ENCODE data around the gene MYBL2. TPM values are rescaled to one million over a fixed set of nuclear protein-coding genes. Genes with fewer than 3 reads are reported as not detected.

The MYBL2 gene
- total RNA-seq, 1 donor from 2014 or later, result 14.7 TPM

DNA sequence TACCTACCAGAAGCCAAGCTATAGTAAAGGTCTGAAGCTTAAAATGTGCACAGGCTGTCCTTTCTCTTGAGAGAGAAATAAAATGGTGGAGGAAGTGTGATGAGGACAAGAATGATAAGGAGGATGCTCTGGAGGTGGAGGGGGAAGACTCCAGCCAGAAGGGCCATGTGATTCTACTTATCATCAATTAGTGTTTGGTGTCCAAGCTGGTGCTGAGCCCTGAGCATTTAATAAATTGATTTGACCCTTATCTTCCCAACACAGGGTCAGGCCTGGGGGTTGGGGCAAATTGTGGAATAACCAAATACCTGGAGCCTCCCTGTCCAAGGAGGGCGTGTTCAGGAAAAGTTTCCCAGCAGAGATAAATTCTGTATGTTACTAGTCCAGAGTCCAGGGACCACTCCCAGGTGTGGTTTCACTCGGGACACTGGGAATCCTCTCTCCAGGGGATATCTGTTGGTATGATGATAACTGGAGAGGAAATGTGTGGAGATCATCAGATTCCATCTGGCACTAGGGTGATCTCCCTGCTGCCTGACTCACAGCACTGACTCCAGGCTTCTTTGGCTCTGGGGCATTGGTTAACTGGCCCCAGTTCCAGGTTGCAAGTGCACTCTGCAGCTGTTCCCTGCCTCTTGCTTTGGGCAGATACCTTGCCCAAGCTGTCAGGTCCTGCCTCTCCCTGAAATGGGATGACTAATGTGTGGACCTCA is 3.8 kb upstream of the MYBL2 start:
- peaks cover 4% of the 10 kb centered on the region for H3K27me3 Mint-ChIP-seq (ENCODE audit: unreplicated experiment)
- H3K36me3 Mint-ChIP-seq (ENCODE audit: unreplicated experiment), result no peaks in the 10 kb centered on the region
- peaks cover 11% of the 10 kb centered on the region for H3K4me1 Mint-ChIP-seq (ENCODE audit: unreplicated experiment)
- TF ChIP-seq, protein P1, sequence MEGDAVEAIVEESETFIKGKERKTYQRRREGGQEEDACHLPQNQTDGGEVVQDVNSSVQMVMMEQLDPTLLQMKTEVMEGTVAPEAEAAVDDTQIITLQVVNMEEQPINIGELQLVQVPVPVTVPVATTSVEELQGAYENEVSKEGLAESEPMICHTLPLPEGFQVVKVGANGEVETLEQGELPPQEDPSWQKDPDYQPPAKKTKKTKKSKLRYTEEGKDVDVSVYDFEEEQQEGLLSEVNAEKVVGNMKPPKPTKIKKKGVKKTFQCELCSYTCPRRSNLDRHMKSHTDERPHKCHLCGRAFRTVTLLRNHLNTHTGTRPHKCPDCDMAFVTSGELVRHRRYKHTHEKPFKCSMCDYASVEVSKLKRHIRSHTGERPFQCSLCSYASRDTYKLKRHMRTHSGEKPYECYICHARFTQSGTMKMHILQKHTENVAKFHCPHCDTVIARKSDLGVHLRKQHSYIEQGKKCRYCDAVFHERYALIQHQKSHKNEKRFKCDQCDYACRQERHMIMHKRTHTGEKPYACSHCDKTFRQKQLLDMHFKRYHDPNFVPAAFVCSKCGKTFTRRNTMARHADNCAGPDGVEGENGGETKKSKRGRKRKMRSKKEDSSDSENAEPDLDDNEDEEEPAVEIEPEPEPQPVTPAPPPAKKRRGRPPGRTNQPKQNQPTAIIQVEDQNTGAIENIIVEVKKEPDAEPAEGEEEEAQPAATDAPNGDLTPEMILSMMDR (IDR thresholded peaks at IDR 0.05), result no peak
- H3K4me3 Mint-ChIP-seq (ENCODE audit: unreplicated experiment), result no peak overlapping the region
- H3K9me3 Mint-ChIP-seq (ENCODE audit: unreplicated experiment), result no peaks in the 10 kb centered on the region
- no peak overlapping the region for H3K27ac Mint-ChIP-seq (ENCODE audit: unreplicated experiment)
- no peak for DNase-seq (ENCODE audit: extremely low spot score, unreplicated experiment)

DNA sequence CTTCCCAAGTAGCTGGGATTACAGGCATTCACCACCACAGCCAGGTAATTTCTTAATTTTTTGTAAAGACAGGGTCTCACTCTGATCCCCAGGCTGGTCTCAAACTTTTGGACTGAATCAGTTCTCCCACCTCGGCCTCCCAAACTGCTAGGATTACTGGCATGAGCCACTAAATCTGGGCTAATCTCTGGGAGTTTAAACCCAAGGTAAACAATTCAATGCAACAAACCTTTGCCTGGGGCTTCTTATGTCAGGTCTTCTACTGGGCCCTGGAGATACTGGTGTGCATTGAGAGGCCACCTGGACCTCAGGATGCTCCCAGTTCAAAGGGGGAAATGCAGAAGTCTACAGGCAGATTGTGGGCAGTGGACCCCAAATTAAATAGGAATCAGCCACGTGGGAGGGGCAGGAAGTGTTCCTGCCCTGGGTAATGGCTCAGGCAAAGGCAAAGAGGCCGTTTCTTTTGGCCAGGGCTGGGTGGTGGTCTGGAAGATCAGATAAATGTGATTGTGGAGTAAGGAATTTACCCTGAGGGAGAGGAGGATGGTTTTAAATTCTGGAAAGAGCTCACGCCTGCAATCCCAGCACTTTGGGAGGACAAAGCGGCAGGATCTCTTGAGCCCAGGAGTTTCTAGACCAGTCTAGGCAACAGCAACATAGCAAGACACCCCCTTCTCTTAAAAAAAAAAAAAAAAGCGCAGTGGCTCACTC is 1.3 kb upstream of the MYBL2 start:
- H3K9me3 Mint-ChIP-seq (ENCODE audit: unreplicated experiment), result no peaks in the 10 kb centered on the region
- no peak for DNase-seq (ENCODE audit: extremely low spot score, unreplicated experiment)
- H3K4me1 Mint-ChIP-seq (ENCODE audit: unreplicated experiment), result peaks cover 11% of the 10 kb centered on the region
- H3K27me3 Mint-ChIP-seq (ENCODE audit: unreplicated experiment), result peaks cover 4% of the 10 kb centered on the region
- H3K27ac Mint-ChIP-seq (ENCODE audit: unreplicated experiment), result no peak overlapping the region
- no peak overlapping the region for H3K4me3 Mint-ChIP-seq (ENCODE audit: unreplicated experiment)
- TF ChIP-seq, protein P1 (IDR thresholded peaks at IDR 0.05), result no peak
- no peaks in the 10 kb centered on the region for H3K36me3 Mint-ChIP-seq (ENCODE audit: unreplicated experiment)

DNA sequence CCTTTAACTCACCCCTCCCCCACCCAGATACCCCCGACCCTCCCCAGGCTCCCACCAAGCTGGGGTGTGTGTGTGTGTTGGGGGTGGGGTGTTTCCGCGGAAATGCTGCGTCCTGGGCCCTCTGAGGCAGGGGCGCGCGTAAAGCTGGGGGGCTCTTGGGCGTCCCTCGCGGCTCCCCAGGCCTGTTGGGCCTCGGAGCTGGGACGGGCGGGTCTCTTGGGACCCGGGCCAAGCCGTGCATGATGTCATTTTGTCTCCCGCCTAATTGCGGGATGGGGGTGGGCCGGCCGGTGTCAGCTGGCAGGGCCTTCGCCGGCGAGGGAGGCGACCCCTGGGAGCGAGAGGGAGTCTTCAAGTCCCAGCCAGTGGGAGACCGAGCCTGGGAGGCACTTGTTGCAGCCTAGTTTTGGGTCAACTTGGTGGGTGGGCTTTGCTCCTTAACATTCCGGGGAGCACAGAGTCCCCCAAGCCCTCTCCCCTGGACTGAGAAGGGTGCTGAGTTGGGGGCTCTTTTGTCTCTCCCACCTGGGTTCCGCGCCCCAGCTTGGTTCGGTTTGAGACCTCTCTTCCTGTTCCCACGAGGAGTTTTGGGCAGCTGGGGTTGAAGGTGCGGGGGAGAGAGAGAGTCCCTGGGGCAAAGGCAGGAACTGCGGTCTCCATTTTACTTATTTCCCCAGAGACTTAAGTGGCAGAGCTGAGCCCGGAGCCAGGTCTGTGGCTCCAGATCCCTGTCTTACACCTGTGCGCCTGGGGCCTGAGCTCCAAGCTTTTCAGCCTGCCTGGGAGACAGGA is 623 bp downstream of the MYBL2 start:
- H3K27ac Mint-ChIP-seq (ENCODE audit: unreplicated experiment), result no peak overlapping the region

DNA sequence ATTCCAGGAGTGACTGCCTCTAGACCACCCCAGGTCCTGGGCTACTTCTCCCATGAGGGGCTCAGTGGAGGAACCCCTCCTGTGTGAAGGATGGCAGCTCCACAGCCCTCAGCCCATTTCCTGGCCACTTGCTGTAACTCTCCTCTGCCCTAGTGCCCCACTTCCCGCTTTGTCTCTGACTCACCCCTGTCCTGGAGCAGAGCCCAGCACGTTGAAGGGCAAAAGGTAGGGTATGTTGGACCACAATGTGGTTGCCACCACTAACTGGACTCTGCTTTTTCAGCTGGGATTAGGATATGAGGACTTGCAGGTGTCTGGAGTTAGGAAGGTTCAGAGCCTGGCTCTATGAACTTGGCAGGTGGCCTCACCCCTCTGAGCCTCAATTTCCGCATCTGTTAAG is 2.4 kb downstream of the MYBL2 start:
- Mint-ChIP-seq H3K9me3 (ENCODE audit: unreplicated experiment) (no peaks in the 10 kb centered on the region), H3K27ac (ENCODE audit: unreplicated experiment) (no peak overlapping the region), H3K4me3 (ENCODE audit: unreplicated experiment) (no peak overlapping the region), H3K36me3 (ENCODE audit: unreplicated experiment) (no peaks in the 10 kb centered on the region), H3K27me3 (ENCODE audit: unreplicated experiment) (no peaks in the 10 kb centered on the region), H3K4me1 (ENCODE audit: unreplicated experiment) (peaks cover 11% of the 10 kb centered on the region)
- TF ChIP-seq, protein P1 (IDR thresholded peaks at IDR 0.05), result no peak
- no peak for DNase-seq (ENCODE audit: extremely low spot score, unreplicated experiment)

More for the DNA sequence above, 623 bp downstream of the MYBL2 start:
- DNase-seq (ENCODE audit: extremely low spot score, unreplicated experiment), result no peak
- Mint-ChIP-seq H3K4me1 (ENCODE audit: unreplicated experiment) (peaks cover 11% of the 10 kb centered on the region), H3K4me3 (ENCODE audit: unreplicated experiment) (peak overlapping the region; percentile 68), H3K9me3 (ENCODE audit: unreplicated experiment) (no peaks in the 10 kb centered on the region), H3K36me3 (ENCODE audit: unreplicated experiment) (no peaks in the 10 kb centered on the region), H3K27me3 (ENCODE audit: unreplicated experiment) (no peaks in the 10 kb centered on the region)
- TF ChIP-seq, protein P1 (IDR thresholded peaks at IDR 0.05), result no peak

DNA sequence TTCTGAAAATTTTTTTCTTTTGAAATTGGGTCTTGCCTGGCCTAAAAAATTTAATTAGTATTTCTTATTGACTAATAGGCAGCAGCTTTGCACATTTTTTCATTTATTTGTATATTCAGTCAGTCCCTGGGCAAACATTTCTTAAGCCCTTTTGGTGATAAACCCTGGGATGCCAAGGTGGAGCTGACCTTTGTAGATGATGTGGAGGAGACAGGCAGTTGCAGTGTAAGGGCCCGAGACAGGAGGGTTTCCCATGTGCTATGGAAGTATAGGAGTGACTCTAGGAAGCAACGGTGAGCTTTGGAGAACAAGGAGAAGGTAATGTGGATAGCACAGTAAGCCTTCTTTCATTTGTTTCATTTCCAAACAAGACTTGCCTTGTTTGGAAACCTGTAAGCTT is 3.5 kb downstream of the MYBL2 start:
- Mint-ChIP-seq H3K36me3 (ENCODE audit: unreplicated experiment) (no peaks in the 10 kb centered on the region), H3K9me3 (ENCODE audit: unreplicated experiment) (no peaks in the 10 kb centered on the region), H3K27me3 (ENCODE audit: unreplicated experiment) (no peaks in the 10 kb centered on the region), H3K4me3 (ENCODE audit: unreplicated experiment) (no peak overlapping the region), H3K4me1 (ENCODE audit: unreplicated experiment) (peaks cover 11% of the 10 kb centered on the region), H3K27ac (ENCODE audit: unreplicated experiment) (no peak overlapping the region)
- no peak for DNase-seq (ENCODE audit: extremely low spot score, unreplicated experiment)
- TF ChIP-seq, protein P1 (IDR thresholded peaks at IDR 0.05), result no peak
